ENCODE results near the gene SPACA1. TPM values are rescaled to one million over a fixed set of nuclear protein-coding genes. Genes with fewer than 3 reads are reported as not detected.

The SPACA1 gene
- total and polyA plus RNA-seq, 2 donors from 2014 or later, result not detected

- Histone ChIP-seq H3K9me3 (ENCODE audit: control insufficient read depth in 2 of 3, insufficient read depth in 1 of 3, low read length in 3 of 3) (no peaks in the 10 kb centered on the region), H3K4me3 (ENCODE audit: low read length in 3 of 3) (no peak overlapping the region), H3K9ac (ENCODE audit: low read length in 3 of 3) (no peak overlapping the region), H3K4me1 (ENCODE audit: control insufficient read depth in 2 of 3, insufficient read depth in 2 of 3, low read depth in 1 of 3, low read length in 3 of 3) (no peaks in the 10 kb centered on the region), H3K27me3 (ENCODE audit: control insufficient read depth, insufficient read depth, low read length) (no peaks in the 10 kb centered on the region), H3K27ac (ENCODE audit: low read depth in 2 of 2, low read length in 2 of 2) (no peak overlapping the region), H3K36me3 (ENCODE audit: control insufficient read depth in 2 of 3, insufficient read depth in 3 of 3, low read length in 3 of 3) (no peaks in the 10 kb centered on the region)
- TF ChIP-seq CTCF (IDR thresholded peaks at IDR 0.05; ENCODE audit: borderline replicate concordance, extremely low read depth, insufficient read depth), result no peak
- no peak for DNase-seq
- intact Hi-C loops (cut with DNase I), result no loop called here
- no peak for FAIRE-seq
Observed at GRCh38 chr6:88105741-88106340, 58.2 kb downstream of the SPACA1 start.

GRCh38 chr6:88107241-88107640 lies 59.6 kb downstream of the SPACA1 start:
- no peak for DNase-seq
- no peak overlapping the region for H3K9ac ChIP-seq (ENCODE audit: low read length in 3 of 3)
- H3K4me3 ChIP-seq (ENCODE audit: low read length in 3 of 3), result no peak overlapping the region
- intact Hi-C loops (cut with DNase I), result no loop called here
- no peak for TF ChIP-seq CTCF (IDR thresholded peaks at IDR 0.05; ENCODE audit: borderline replicate concordance, extremely low read depth, insufficient read depth)
- no peak for FAIRE-seq
- no peaks in the 10 kb centered on the region for H3K36me3 ChIP-seq (ENCODE audit: control insufficient read depth in 2 of 3, insufficient read depth in 3 of 3, low read length in 3 of 3)
- H3K27me3 ChIP-seq (ENCODE audit: control insufficient read depth, insufficient read depth, low read length), result no peaks in the 10 kb centered on the region
- no peaks in the 10 kb centered on the region for H3K4me1 ChIP-seq (ENCODE audit: control insufficient read depth in 2 of 3, insufficient read depth in 2 of 3, low read depth in 1 of 3, low read length in 3 of 3)
- no peaks in the 10 kb centered on the region for H3K9me3 ChIP-seq (ENCODE audit: control insufficient read depth in 2 of 3, insufficient read depth in 1 of 3, low read length in 3 of 3)
- no peak overlapping the region for H3K27ac ChIP-seq (ENCODE audit: low read depth in 2 of 2, low read length in 2 of 2)

- no peak overlapping the region for H3K27ac ChIP-seq (ENCODE audit: low read depth in 2 of 2, low read length in 2 of 2)
- H3K27me3 ChIP-seq (ENCODE audit: control insufficient read depth, insufficient read depth, low read length), result no peaks in the 10 kb centered on the region
- no peaks in the 10 kb centered on the region for H3K9me3 ChIP-seq (ENCODE audit: control insufficient read depth in 2 of 3, insufficient read depth in 1 of 3, low read length in 3 of 3)
- H3K9ac ChIP-seq (ENCODE audit: low read length in 3 of 3), result no peak overlapping the region
- intact Hi-C loops (cut with DNase I), result no loop called here
- H3K36me3 ChIP-seq (ENCODE audit: control insufficient read depth in 2 of 3, insufficient read depth in 3 of 3, low read length in 3 of 3), result no peaks in the 10 kb centered on the region
- FAIRE-seq (no peak), DNase-seq (no peak)
- H3K4me3 ChIP-seq (ENCODE audit: low read length in 3 of 3), result no peak overlapping the region
- no peak for TF ChIP-seq CTCF (IDR thresholded peaks at IDR 0.05; ENCODE audit: borderline replicate concordance, extremely low read depth, insufficient read depth)
- H3K4me1 ChIP-seq (ENCODE audit: control insufficient read depth in 2 of 3, insufficient read depth in 2 of 3, low read depth in 1 of 3, low read length in 3 of 3), result no peaks in the 10 kb centered on the region
Observed at GRCh38 chr6:88111991-88112390, 64.3 kb downstream of the SPACA1 start.

DNA sequence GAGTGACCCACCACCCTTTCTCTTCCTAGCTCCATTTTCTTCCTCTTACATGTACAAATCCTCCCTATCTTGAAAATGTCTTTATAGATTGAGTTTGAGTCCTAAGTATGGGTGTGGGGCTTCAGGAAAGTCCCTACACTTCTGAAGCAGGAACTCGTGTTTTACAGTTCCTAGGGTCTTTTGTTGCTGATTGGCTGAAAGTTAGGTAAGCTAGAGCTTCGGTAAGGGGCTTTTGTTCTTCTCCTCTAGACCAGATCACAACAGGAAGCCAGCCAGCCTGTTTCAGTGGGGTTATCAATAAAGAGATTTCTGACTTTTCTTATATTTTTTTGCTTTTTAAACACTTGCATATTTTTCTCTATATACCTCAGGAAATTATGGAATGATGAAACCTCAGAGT lies 67.2 kb downstream of the SPACA1 start:
- Histone ChIP-seq H3K4me3 (ENCODE audit: low read length in 3 of 3) (no peak overlapping the region), H3K9me3 (ENCODE audit: control insufficient read depth in 2 of 3, insufficient read depth in 1 of 3, low read length in 3 of 3) (no peaks in the 10 kb centered on the region), H3K9ac (ENCODE audit: low read length in 3 of 3) (no peak overlapping the region), H3K27me3 (ENCODE audit: control insufficient read depth, insufficient read depth, low read length) (no peaks in the 10 kb centered on the region), H3K36me3 (ENCODE audit: control insufficient read depth in 2 of 3, insufficient read depth in 3 of 3, low read length in 3 of 3) (no peaks in the 10 kb centered on the region), H3K27ac (ENCODE audit: low read depth in 2 of 2, low read length in 2 of 2) (no peak overlapping the region), H3K4me1 (ENCODE audit: control insufficient read depth in 2 of 3, insufficient read depth in 2 of 3, low read depth in 1 of 3, low read length in 3 of 3) (no peaks in the 10 kb centered on the region)
- no peak for TF ChIP-seq CTCF (IDR thresholded peaks at IDR 0.05; ENCODE audit: borderline replicate concordance, extremely low read depth, insufficient read depth)
- intact Hi-C loops (cut with DNase I), result no loop called here
- FAIRE-seq (no peak), DNase-seq (no peak)

All from kidney (tissue), 14 donors.